ENCODE measurements around the gene ONECUT3.

Gene ONECUT3

DNA sequence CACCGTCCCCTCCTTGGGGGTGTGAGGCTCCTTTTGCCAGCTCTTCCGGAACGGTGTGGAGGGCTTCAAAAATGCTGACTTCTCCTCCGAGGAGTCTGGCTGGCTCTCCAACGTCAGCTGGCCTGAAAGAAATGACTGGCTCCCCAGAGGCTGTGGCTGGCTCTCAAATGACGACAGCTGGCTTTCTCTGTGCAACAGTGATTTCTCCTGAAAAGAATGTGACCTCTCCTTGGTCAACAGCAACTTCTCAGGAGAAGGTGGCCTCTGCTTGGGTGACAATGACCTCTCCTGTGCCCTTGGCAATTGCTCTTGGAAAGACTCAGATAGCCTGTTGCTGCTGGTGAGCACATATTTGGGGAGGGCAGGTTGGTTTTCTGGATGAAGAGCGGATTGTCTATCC lies 29.2 kb downstream of the ONECUT3 start:
- no peak for TF ChIP-seq GABPA (IDR thresholded peaks at IDR 0.05; ENCODE audit: low read depth)
- no peak for TF ChIP-seq POLR2AphosphoS5 (IDR thresholded peaks at IDR 0.05; ENCODE audit: low read depth)
- TF ChIP-seq CTCF (IDR thresholded peaks at IDR 0.05; ENCODE audit: insufficient read depth, low read length): no peak
- TF ChIP-seq SPI1 (IDR thresholded peaks at IDR 0.05; ENCODE audit: borderline replicate concordance, low read depth): no peak
- TF ChIP-seq, protein P1, sequence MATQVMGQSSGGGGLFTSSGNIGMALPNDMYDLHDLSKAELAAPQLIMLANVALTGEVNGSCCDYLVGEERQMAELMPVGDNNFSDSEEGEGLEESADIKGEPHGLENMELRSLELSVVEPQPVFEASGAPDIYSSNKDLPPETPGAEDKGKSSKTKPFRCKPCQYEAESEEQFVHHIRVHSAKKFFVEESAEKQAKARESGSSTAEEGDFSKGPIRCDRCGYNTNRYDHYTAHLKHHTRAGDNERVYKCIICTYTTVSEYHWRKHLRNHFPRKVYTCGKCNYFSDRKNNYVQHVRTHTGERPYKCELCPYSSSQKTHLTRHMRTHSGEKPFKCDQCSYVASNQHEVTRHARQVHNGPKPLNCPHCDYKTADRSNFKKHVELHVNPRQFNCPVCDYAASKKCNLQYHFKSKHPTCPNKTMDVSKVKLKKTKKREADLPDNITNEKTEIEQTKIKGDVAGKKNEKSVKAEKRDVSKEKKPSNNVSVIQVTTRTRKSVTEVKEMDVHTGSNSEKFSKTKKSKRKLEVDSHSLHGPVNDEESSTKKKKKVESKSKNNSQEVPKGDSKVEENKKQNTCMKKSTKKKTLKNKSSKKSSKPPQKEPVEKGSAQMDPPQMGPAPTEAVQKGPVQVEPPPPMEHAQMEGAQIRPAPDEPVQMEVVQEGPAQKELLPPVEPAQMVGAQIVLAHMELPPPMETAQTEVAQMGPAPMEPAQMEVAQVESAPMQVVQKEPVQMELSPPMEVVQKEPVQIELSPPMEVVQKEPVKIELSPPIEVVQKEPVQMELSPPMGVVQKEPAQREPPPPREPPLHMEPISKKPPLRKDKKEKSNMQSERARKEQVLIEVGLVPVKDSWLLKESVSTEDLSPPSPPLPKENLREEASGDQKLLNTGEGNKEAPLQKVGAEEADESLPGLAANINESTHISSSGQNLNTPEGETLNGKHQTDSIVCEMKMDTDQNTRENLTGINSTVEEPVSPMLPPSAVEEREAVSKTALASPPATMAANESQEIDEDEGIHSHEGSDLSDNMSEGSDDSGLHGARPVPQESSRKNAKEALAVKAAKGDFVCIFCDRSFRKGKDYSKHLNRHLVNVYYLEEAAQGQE (IDR thresholded peaks at IDR 0.05; ENCODE audit: insufficient replicate concordance, low read depth): no peak
- DNase-seq (ENCODE audit: low read depth in 1 of 2, low spot score in 1 of 2): no peak
- H3K4me3 ChIP-seq (replicated peaks; ENCODE audit: insufficient read depth, low read length): no peak overlapping the region
- H3K27ac ChIP-seq (replicated peaks): no peak overlapping the region
- peaks cover 26% of the 10 kb centered on the region for H3K27me3 ChIP-seq (ENCODE audit: insufficient read depth, poor library complexity, severe bottlenecking)

GRCh38 chr19:1783354-1783753 lies 30.0 kb downstream of the ONECUT3 start:
- peaks cover 22% of the 10 kb centered on the region for H3K27me3 ChIP-seq (ENCODE audit: insufficient read depth, poor library complexity, severe bottlenecking)
- no peak for DNase-seq (ENCODE audit: low read depth in 1 of 2, low spot score in 1 of 2)
- H3K27ac ChIP-seq (replicated peaks): no peak overlapping the region
- H3K4me3 ChIP-seq (replicated peaks; ENCODE audit: insufficient read depth, low read length): no peak overlapping the region
- TF ChIP-seq GABPA (IDR thresholded peaks at IDR 0.05; ENCODE audit: low read depth): no peak
- TF ChIP-seq SPI1 (IDR thresholded peaks at IDR 0.05; ENCODE audit: borderline replicate concordance, low read depth): no peak
- TF ChIP-seq CTCF (IDR thresholded peaks at IDR 0.05; ENCODE audit: insufficient read depth, low read length): no peak

DNA sequence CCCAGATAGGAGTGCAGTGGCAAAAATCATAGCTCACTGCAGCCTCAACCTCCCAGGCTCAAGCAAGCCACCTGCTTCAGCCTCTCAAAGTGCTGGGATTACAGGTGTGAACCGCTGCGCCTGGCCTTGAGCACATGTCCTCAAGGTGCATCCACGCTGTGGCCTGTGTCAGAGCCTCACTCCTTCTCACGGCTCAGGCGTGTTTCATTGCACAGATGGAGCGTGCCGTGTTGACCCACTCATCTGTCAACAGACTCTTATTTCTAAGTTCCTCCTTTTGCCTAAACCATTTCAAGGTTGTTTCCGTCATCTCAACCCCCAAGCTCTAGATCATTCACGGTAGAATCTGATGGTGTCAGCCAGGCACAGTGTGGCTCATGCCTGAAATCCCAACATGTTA lies 30.6 kb downstream of the ONECUT3 start:
- TF ChIP-seq, protein P1 (IDR thresholded peaks at IDR 0.05; ENCODE audit: insufficient replicate concordance, low read depth): no peak
- TF ChIP-seq POLR2AphosphoS5 (IDR thresholded peaks at IDR 0.05; ENCODE audit: low read depth) (no peak), CTCF (IDR thresholded peaks at IDR 0.05; ENCODE audit: insufficient read depth, low read length) (no peak), SPI1 (IDR thresholded peaks at IDR 0.05; ENCODE audit: borderline replicate concordance, low read depth) (no peak), GABPA (IDR thresholded peaks at IDR 0.05; ENCODE audit: low read depth) (no peak)
- Histone ChIP-seq H3K27ac (replicated peaks) (no peak overlapping the region), H3K27me3 (ENCODE audit: insufficient read depth, poor library complexity, severe bottlenecking) (peaks cover 23% of the 10 kb centered on the region)

DNA sequence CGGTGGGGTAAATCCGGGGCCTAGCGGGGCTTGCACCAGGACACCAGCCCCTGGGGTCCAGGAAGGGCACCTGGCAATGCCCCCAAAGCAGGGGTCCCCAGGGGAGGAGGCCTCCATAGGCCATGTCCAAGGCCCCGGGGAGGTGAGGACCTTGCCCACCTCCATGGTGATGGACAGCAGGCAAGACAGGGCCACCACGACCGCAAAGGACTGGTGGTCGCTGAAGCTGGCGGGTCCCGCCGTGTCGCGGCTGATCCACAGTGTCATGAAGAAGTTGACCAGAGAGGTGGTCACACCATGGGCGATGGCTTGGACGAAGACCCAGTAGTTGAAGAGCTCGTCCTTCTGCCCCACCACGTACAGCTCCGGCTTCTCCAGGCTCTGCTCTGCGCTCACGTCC lies 32.0 kb downstream of the ONECUT3 start:
- H3K27me3 ChIP-seq (ENCODE audit: insufficient read depth, poor library complexity, severe bottlenecking): peaks cover 16% of the 10 kb centered on the region
- H3K27ac ChIP-seq (replicated peaks): no peak overlapping the region
- DNase-seq (ENCODE audit: low read depth in 1 of 2, low spot score in 1 of 2): no peak

More for the DNA sequence above, 30.6 kb downstream of the ONECUT3 start:
- peak in 1 of 2 experiments; percentile 27 for DNase-seq (ENCODE audit: low read depth in 1 of 2, low spot score in 1 of 2)
- no peak overlapping the region for H3K4me3 ChIP-seq (replicated peaks; ENCODE audit: insufficient read depth, low read length)

More for the DNA sequence above, 32.0 kb downstream of the ONECUT3 start:
- no peak overlapping the region for H3K4me3 ChIP-seq (replicated peaks; ENCODE audit: insufficient read depth, low read length)
- TF ChIP-seq GABPA (IDR thresholded peaks at IDR 0.05; ENCODE audit: low read depth) (no peak), CTCF (IDR thresholded peaks at IDR 0.05; ENCODE audit: insufficient read depth, low read length) (no peak), SPI1 (IDR thresholded peaks at IDR 0.05; ENCODE audit: borderline replicate concordance, low read depth) (no peak), POLR2AphosphoS5 (IDR thresholded peaks at IDR 0.05; ENCODE audit: low read depth) (no peak)
- TF ChIP-seq, protein P1 (IDR thresholded peaks at IDR 0.05; ENCODE audit: insufficient replicate concordance, low read depth): no peak
